DMS 273 treated with DMSO at 0.1 percent for 48 hours (cell line): ENCODE measurements around the gene AKAP10.
"Not testable (repeated sequence)": the region's sequence is repeated elsewhere in the genome, so short reads cannot be mapped to it uniquely, and the experiment has no call there.

Source experiments
- DNase-seq: peaks from one replicate; lab custom pipeline; 2025; lab: John Stamatoyannopoulos, UW

Gene AKAP10

GRCh38 chr17:19915245-19915978 lies 62.2 kb downstream of the AKAP10 start:
- DNase-seq: no peak

DNA sequence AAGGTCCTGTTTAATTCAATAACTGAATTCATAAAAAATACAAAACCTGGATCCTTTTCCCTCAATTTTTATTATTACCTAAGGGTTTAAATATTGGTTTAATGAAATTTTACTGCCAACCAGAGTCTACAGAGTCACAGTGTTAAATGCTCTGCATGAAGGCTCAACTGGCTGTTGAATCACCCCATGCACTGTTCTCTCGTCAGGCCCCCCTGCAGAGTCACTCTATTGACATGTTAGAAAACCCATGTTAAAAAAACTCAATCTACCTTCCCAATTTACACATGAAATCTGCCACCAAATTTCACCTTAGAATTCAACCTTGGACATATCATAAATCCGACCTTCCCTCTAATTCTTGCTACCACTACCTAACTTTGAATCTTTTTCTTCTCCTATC lies 66.6 kb downstream of the AKAP10 start:
- no peak for DNase-seq

- no peak for DNase-seq
Measured at GRCh38 chr17:19909139-19909538, 68.5 kb downstream of the AKAP10 start.

GRCh38 chr17:19905502-19905901 lies 72.1 kb downstream of the AKAP10 start:
- no peak for DNase-seq

GRCh38 chr17:19904924-19905323 lies 72.7 kb downstream of the AKAP10 start:
- DNase-seq: no peak

GRCh38 chr17:19904412-19904811 lies 73.2 kb downstream of the AKAP10 start:
- no peak for DNase-seq

DNA sequence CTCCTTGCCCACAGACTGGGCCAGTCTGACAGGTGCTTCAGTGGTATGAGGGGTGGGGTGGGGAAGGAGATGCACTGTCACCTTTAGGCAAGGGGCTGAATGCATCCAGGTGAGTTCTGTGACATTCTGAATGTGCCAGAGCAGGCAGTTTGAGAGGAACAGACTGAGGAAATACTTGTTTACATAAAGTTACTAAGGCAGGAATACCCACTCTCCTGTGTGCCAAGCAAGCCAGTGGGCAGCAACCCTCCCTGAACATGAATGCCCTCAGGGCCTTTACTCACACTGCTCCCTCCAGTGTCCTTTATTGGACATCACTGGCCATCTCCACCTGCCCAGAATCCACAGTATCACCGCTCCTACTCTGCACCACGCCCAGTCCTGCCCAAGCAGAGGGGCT lies 76.8 kb downstream of the AKAP10 start:
- no peak for DNase-seq

DNA sequence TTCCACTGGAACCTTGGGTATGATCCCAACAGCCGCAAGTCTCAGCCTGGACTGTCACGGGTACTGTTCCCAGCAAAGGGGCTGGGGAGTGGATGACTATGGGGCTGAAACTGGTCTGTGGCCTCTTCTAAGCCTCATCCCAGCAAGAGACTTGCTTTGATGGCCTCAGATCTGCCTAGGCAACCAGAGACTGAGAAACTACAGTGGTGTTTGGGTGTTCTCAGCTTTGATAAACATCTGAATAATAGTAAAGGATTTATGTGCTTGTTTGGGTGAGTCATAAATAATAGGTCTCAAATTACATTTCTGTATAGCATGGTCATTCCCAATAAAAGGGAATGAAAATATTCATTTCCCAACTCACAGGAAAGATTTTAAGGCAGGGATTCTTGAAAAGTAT lies 79.7 kb downstream of the AKAP10 start:
- no peak for DNase-seq

DNA sequence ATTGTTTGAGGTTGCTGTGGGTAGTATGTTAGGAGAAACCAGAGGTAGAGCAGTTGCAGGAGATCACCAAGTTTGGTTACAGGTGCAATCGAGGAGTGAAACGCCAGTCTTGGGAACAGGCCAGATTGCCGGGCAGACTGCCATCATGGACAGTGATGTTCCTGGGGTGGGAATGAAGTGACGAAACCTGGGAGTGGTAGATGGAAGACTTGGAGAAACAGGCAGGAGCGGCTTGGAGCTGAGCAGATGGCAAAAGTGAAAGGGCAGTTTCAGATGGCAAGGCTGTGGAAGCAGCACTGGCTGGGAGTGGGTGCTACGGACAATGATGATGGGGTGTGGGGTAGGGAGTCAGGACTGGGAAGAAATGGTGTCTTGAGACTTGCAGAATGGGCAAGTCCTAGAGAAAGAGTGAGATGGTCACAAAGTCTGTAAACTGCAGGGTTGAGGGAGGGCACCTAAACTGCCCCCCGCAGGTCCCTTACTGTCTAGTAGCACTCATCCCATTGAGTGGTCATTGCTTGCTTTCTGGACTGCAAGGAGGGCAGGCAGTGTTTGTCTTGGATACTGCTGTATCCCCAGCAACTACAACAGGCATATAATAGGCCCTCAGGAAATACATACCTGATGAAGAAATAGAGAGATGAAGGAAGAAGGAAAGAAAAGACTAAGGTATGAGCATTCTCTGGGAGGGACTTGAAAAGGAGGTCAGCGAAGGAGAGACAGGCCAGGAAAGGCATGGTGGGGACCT lies 80.4 kb downstream of the AKAP10 start:
- DNase-seq: no peak

DNA sequence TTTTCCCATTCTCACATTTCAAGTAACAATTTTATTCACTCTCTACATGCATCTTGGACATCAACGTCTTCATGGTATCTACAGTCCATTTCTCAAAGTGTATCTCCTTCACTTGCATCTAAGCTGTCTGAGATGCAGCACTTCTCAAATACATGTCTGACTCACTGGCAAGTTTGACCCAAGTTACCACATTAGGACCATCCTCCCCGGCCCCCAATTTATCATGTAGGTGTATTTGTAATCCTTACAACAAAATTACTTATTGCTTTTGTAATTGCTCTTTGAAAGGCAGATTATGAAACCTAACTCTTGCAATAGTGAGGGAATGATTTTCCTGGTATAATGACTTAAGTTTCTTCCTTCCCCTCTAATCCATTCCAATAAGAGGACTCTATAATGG lies 80.9 kb downstream of the AKAP10 start:
- DNase-seq: no peak

DNA sequence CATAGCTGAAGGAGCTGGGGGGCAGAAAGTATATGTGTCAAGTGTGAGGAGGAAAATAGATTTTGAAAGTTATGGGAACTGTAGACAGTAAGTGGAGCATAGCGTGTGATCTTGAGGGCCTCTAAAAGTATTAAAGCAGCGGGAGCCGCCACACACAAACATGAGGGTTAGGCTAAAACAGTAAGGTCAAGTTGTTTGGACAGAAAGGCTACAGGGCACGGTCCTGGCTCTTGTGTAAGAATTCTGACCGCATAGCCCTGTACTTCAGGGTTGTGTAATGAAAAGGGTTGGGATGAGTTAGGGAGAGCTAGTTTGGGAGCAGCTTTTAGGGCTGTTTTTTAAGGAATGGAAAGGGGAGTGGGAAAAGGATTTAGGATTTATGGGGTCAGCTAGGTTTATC lies 87.1 kb downstream of the AKAP10 start:
- not testable (repeated sequence) for DNase-seq

DNA sequence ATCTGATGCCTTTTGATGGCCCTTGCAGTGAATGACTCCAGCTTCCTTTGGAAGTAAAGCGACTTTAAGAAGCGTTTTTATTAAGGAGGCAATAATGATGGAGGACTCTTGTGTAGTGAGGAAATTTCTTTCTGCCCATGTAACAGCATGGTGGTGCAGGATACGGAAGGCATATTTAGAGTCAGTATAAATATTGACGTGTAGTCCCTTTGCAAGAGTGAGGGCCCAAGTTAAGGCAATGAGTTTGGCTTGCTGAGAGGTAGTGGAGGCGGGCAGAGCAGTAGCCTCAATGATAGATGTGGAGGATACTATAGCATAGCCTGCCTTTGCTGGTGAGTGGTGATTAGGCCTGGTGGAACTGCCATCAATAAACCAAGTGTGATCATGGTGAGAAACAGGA lies 87.6 kb downstream of the AKAP10 start:
- DNase-seq: not testable (repeated sequence)

- no peak for DNase-seq
Measured at GRCh38 chr17:19886116-19886515, 91.5 kb downstream of the AKAP10 start.

GRCh38 chr17:19883537-19884215 lies 94.0 kb downstream of the AKAP10 start:
- DNase-seq: no peak

GRCh38 chr17:19880393-19880792 lies 97.2 kb downstream of the AKAP10 start:
- no peak for DNase-seq

DNA sequence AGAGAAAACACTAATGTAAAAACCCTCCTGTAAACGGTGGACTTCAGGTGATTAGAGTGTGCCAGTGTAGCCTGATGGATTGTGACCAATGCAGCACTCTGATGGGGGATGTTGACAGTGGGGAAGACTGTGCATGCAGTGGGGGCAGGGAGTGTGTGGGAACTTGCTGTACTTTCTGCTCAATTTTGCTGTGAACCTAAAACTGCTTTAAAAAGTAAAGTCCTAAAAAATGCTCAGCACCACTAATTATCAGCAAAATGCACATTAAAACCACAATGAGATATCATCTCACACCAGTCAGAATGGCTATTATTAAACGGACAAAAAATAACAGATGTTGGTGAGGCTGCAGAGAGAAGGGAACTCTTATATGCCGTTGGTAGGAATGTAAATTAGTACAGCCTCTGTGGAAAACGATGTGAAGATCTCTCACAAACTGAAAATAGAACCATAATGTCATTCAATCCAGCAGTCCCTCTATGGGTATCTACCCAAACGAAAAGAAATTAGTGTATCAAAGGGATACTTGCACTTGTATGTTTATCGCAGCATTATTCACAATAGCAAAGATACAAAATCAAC lies 100.2 kb downstream of the AKAP10 start:
- no peak for DNase-seq

DNA sequence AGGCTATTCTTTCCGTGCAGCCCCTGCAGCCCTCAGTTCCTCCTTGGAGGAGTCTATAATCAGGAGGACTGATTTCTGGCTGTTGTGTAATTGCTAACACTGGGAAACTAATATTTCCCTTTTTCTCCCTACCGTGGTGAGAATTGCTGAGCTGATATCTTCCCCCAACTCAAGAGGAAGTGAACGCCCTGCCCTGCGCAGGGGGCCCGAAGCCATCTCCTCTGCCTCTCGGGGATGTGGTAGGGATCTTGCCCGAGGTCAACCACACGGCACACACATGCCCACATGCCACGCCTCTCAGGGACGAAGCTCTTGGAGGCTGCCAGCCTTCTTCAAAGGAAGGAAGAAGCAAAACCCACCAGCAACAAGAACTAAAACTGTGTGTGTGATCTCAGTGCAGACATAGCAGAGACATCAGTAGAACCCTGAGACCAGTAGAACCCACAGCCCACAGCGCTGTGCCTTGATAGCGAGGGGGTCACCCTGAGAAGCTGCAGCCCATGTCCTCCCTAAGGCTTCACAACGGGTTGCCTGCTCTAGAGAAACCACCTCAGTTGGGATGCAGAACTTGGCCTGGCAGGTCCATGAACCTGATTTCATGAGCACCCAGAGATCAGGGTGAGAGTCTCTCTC lies 101.0 kb downstream of the AKAP10 start:
- DNase-seq: no peak

GRCh38 chr17:19874256-19874655 lies 103.4 kb downstream of the AKAP10 start:
- no peak for DNase-seq

- DNase-seq: no peak
Measured at GRCh38 chr17:19873346-19873745, 104.3 kb downstream of the AKAP10 start.

- no peak for DNase-seq
Measured at GRCh38 chr17:19868079-19868395, 109.6 kb downstream of the AKAP10 start.

GRCh38 chr17:19867329-19868078 lies 110.1 kb downstream of the AKAP10 start, which contains the start of gene ULK2:
Gene ULK2 (minus strand): TSS chr17:19867936. CDS start chr17:19867417, 519 bp downstream.
- DNase-seq: no peak

- no peak for DNase-seq
Measured at GRCh38 chr17:19867079-19867328, 110.6 kb downstream of the AKAP10 start.
